GM12891 (cell line): ENCODE results near the gene SPR.

Experiments used
- POLR2A ChIP-seq: IDR thresholded peaks from 2 replicates; pipeline ENCODE4 v1.6.1; 2011; ENCODE audit warnings: low read depth, low read length, control low read depth
- POLR2AphosphoS5 ChIP-seq: IDR thresholded peaks from 2 replicates; pipeline ENCODE4 v1.6.1; 2011; ENCODE audit warnings: low read depth, low read length, control low read depth

GRCh38 chr2:72919414-72920317 is 32.5 kb downstream of the SPR start:
- TF ChIP-seq POLR2A (no peak), POLR2AphosphoS5 (no peak)
